Peyer's patch (tissue), 4 donors: ENCODE data around the gene SZT2. TPM values are rescaled to one million over a fixed set of nuclear protein-coding genes. Genes with fewer than 3 reads are reported as not detected.

Experiments used
- DNase-seq, 3 donors: peaks; one replicate each; pipeline ENCODE4 v3.0.0-alpha.2; 2017 to 2019
- H3K27ac ChIP-seq, 4 donors: fragments of 200-600 bp; sonication (generic); one replicate each; pipeline ENCODE4 v1.5.1; 2016 to 2019
- H3K27me3 ChIP-seq, 2 donors: fragments of 200-600 bp; sonication (generic); one replicate each; pipeline ENCODE4 v1.5.1; 2019
- H3K36me3 ChIP-seq, 3 donors: fragments of 200-600 bp; sonication (generic); one replicate each; pipeline ENCODE4 v1.5.1; 2016 to 2019
- H3K4me1 ChIP-seq, 4 donors: fragments of 200-600 bp; sonication (generic); one replicate each; pipeline ENCODE4 v1.5.1; 2016 to 2019
- H3K4me3 ChIP-seq, 4 donors: fragments of 200-600 bp; sonication (generic); 1 replicate in 3 of 4; 2 replicates in 1 of 4; pipeline ENCODE4 v1.5.1; 2016 to 2019; ENCODE audit warnings: mild to moderate bottlenecking in 1 of 4
- H3K9me3 ChIP-seq, 4 donors: fragments of 200-600 bp; sonication (generic); one replicate each; pipeline ENCODE4 v1.5.1; 2016 to 2019; ENCODE audit warnings: mild to moderate bottlenecking in 1 of 4
- CTCF ChIP-seq, 6 experiments: fragments of 450-650 bp in 4 of 6; fragments of 200-600 bp in 2 of 6; sonication (generic) in 1 of 6; IDR thresholded peaks; one replicate each; pipeline ENCODE4 v1.5.1; 2017 to 2019; ENCODE audit warnings: antibody characterized with exemption in 6 of 6, mild to moderate bottlenecking in 3 of 6, moderate library complexity in 1 of 6
- POLR2A ChIP-seq, 2 donors: fragments of 450-650 bp; IDR thresholded peaks; one replicate each; pipeline ENCODE4 v1.5.1; 2017; ENCODE audit warnings: antibody characterized with exemption in 2 of 2, mild to moderate bottlenecking in 2 of 2, moderate library complexity in 2 of 2
- total RNA-seq, 4 donors: library from RNA; depleted of rRNA; stranded (reverse); fragments of >200 nt; gene quantifications; one replicate each; pipeline ENCODE4 v1.1.0, GENCODE V29; 2016

SZT2 gene
- total RNA-seq, 4 donors from 2014 or later = 76.9 to 129 (median 104) TPM

- H3K36me3 ChIP-seq = peaks cover 0 to 50% (median 0%) of the 10 kb centered on the region in 3 donors
- no peak for TF ChIP-seq POLR2A (IDR thresholded peaks at IDR 0.05)
- no peak for TF ChIP-seq CTCF (IDR thresholded peaks at IDR 0.05)
- peak overlapping the region in 2 of 4 donors; percentile 15 to 82 for H3K27ac ChIP-seq
- H3K4me1 ChIP-seq = peaks cover 4 to 52% (median 16%) of the 10 kb centered on the region in 4 donors
- no peak overlapping the region for H3K4me3 ChIP-seq
- no peaks in the 10 kb centered on the region for H3K9me3 ChIP-seq
- no peaks in the 10 kb centered on the region for H3K27me3 ChIP-seq
- no peak for DNase-seq
These were observed 25.7 kb upstream of the SZT2 start for GRCh38 chr1:43363935-43364525.

GRCh38 chr1:43365678-43366077 lies 24.0 kb upstream of the SZT2 start:
- H3K4me1 ChIP-seq = peaks cover 4 to 38% (median 15%) of the 10 kb centered on the region in 4 donors
- peaks cover 0 to 47% (median 0%) of the 10 kb centered on the region in 3 donors for H3K36me3 ChIP-seq
- peak overlapping the region in 2 of 4 donors; percentile 80 to 97 for H3K4me3 ChIP-seq
- H3K27ac ChIP-seq = peak overlapping the region in 3 of 4 donors; percentile 98 to 99 (median 98)
- H3K27me3 ChIP-seq = no peaks in the 10 kb centered on the region
- TF ChIP-seq CTCF (IDR thresholded peaks at IDR 0.05) = no peak
- no peak for TF ChIP-seq POLR2A (IDR thresholded peaks at IDR 0.05)
- H3K9me3 ChIP-seq = no peaks in the 10 kb centered on the region
- no peak for DNase-seq

- peak; percentile 26 to 88 (median 87) for DNase-seq
- H3K9me3 ChIP-seq = no peaks in the 10 kb centered on the region
- peak; percentile 68 to 91 for TF ChIP-seq POLR2A (IDR thresholded peaks at IDR 0.05)
- no peak for TF ChIP-seq CTCF (IDR thresholded peaks at IDR 0.05)
- peaks cover 0 to 42% (median 0%) of the 10 kb centered on the region in 3 donors for H3K36me3 ChIP-seq
- peaks cover 4 to 36% (median 15%) of the 10 kb centered on the region in 4 donors for H3K4me1 ChIP-seq
- H3K27me3 ChIP-seq = no peaks in the 10 kb centered on the region
- H3K27ac ChIP-seq = peak overlapping the region; percentile 98 to 99 (median 98)
- H3K4me3 ChIP-seq = peak overlapping the region in 3 of 4 donors; percentile 80 to 97 (median 97)
These were observed 23.5 kb upstream of the SZT2 start for GRCh38 chr1:43366179-43366578.

- no peaks in the 10 kb centered on the region for H3K27me3 ChIP-seq
- H3K27ac ChIP-seq = peak overlapping the region; percentile 98 to 99 (median 98)
- peaks cover 0 to 38% (median 0%) of the 10 kb centered on the region in 3 donors for H3K36me3 ChIP-seq
- H3K4me1 ChIP-seq = peaks cover 4 to 36% (median 15%) of the 10 kb centered on the region in 4 donors
- H3K9me3 ChIP-seq = no peaks in the 10 kb centered on the region
- H3K4me3 ChIP-seq = peak overlapping the region; percentile 80 to 98 (median 97)
- no peak for DNase-seq
- TF ChIP-seq POLR2A (IDR thresholded peaks at IDR 0.05) (no peak), CTCF (IDR thresholded peaks at IDR 0.05) (no peak)
These were observed 23.1 kb upstream of the SZT2 start for GRCh38 chr1:43366601-43367025.

- DNase-seq = peak; percentile 29 to 70 (median 57)
- Histone ChIP-seq H3K27ac (peak overlapping the region; percentile 98 to 99 (median 98)), H3K4me3 (peak overlapping the region; percentile 80 to 98 (median 97)), H3K4me1 (peaks cover 4 to 36% (median 15%) of the 10 kb centered on the region in 4 donors), H3K36me3 (peaks cover 0 to 32% (median 0%) of the 10 kb centered on the region in 3 donors), H3K27me3 (no peaks in the 10 kb centered on the region), H3K9me3 (no peaks in the 10 kb centered on the region)
- TF ChIP-seq CTCF (IDR thresholded peaks at IDR 0.05) (peak in 1 of 6 experiments; percentile 12), POLR2A (IDR thresholded peaks at IDR 0.05) (no peak)
These were observed 22.4 kb upstream of the SZT2 start for GRCh38 chr1:43367026-43367903.
